Large intestine (tissue), 3 donors: ENCODE results near the gene ASPHD2. TPM values are rescaled to one million over a fixed set of nuclear protein-coding genes. Genes with fewer than 3 reads are reported as not detected.

ENCODE experiments used
- DNase-seq, 2 donors: peaks; one replicate each; pipeline versions ENCODE4 v3.0.0 to v3.0.0-alpha.2; 2013
- H3K27ac ChIP-seq: one replicate; pipeline ENCODE4 v1.5.1; 2013; ENCODE audit warnings: low read length
- H3K27me3 ChIP-seq: 2 replicates; pipeline ENCODE4 v1.6.1; 2013; ENCODE audit warnings: low read length; ENCODE audit not compliant: control insufficient read depth, insufficient read depth
- H3K36me3 ChIP-seq: 2 replicates; pipeline ENCODE4 v1.6.1; 2013; ENCODE audit warnings: low read length; ENCODE audit not compliant: control insufficient read depth, insufficient read depth
- H3K4me1 ChIP-seq: one replicate; pipeline ENCODE4 v1.6.1; 2013; ENCODE audit warnings: low read length; ENCODE audit not compliant: control insufficient read depth, insufficient read depth
- H3K4me3 ChIP-seq: one replicate; pipeline ENCODE4 v1.5.1; 2013; ENCODE audit warnings: low read length
- H3K9me3 ChIP-seq: one replicate; pipeline ENCODE4 v1.6.1; 2013; ENCODE audit warnings: mild to moderate bottlenecking, low read depth, low read length, moderate library complexity; ENCODE audit not compliant: control insufficient read depth
- WGBS: methylation state at CpG from one replicate; pipeline ENCODE4 v1.1.5; 2013; ENCODE audit warnings: low lambda C conversion rate; ENCODE audit not compliant: insufficient coverage; 5-methylcytosine and 5-hydroxymethylcytosine counted together
- polyA plus RNA-seq: library from polyadenylated mRNA; unstranded; fragments of 120-200 nt; gene quantifications from one replicate; pipeline ENCODE4 v1.2.1, GENCODE V29; 2013

The ASPHD2 gene
- polyA plus RNA-seq, 1 donor, result 0.88 TPM

GRCh38 chr22:26483439-26484359 lies 54.6 kb downstream of the ASPHD2 start, which contains the start of the genes HPS4 and SRRD:
TSS of gene HPS4 (minus strand) at chr22:26483783. CDS start at chr22:26481762, 2,021 bp downstream.
TSS of gene SRRD (plus strand) at chr22:26483877. CDS start at chr22:26483891, 14 bp downstream.
- peak within 1 kb of the TSS; percentile 99 for H3K27ac ChIP-seq
- 0% methylated on average over 2 of the region's 85 CpGs for WGBS
- H3K4me1 ChIP-seq, result peaks cover 31% of the 10 kb centered on the region
- no peaks in the 10 kb centered on the region for H3K27me3 ChIP-seq
- peak within 1 kb of the TSS; percentile 81 for H3K4me3 ChIP-seq
- peak; percentile 93 to 96 for DNase-seq
- H3K36me3 ChIP-seq, result peaks cover 20% of the 10 kb centered on the region
- H3K9me3 ChIP-seq, result no peaks in the 10 kb centered on the region

- WGBS, result no CpG with 5 or more reads among the region's 6 CpGs
- no peaks in the 10 kb centered on the region for H3K9me3 ChIP-seq
- no peak overlapping the region for H3K27ac ChIP-seq
- peaks cover 26% of the 10 kb centered on the region for H3K36me3 ChIP-seq
- H3K4me1 ChIP-seq, result peaks cover 26% of the 10 kb centered on the region
- DNase-seq, result no peak
- peak overlapping the region; percentile 59 for H3K4me3 ChIP-seq
- no peaks in the 10 kb centered on the region for H3K27me3 ChIP-seq
Observed at GRCh38 chr22:26484360-26484706, 55.3 kb downstream of the ASPHD2 start.

GRCh38 chr22:26485013-26485412 lies 56.0 kb downstream of the ASPHD2 start:
- DNase-seq, result no peak
- no peak overlapping the region for H3K27ac ChIP-seq
- no CpG with 5 or more reads among the region's 7 CpGs for WGBS

GRCh38 chr22:26485806-26486390 lies 56.8 kb downstream of the ASPHD2 start:
- Histone ChIP-seq H3K9me3 (no peaks in the 10 kb centered on the region), H3K36me3 (peaks cover 36% of the 10 kb centered on the region), H3K4me1 (peaks cover 14% of the 10 kb centered on the region), H3K4me3 (no peak overlapping the region), H3K27ac (no peak overlapping the region), H3K27me3 (no peaks in the 10 kb centered on the region)
- WGBS, result no CpG with 5 or more reads among the region's 3 CpGs
- DNase-seq, result no peak

More at GRCh38 chr22:26485013-26485412, 56.0 kb downstream of the ASPHD2 start:
- no peak overlapping the region for H3K4me3 ChIP-seq
- H3K9me3 ChIP-seq, result no peaks in the 10 kb centered on the region
- H3K4me1 ChIP-seq, result peaks cover 23% of the 10 kb centered on the region
- peaks cover 28% of the 10 kb centered on the region for H3K36me3 ChIP-seq
- H3K27me3 ChIP-seq, result no peaks in the 10 kb centered on the region

GRCh38 chr22:26486394-26486793 lies 57.3 kb downstream of the ASPHD2 start:
- H3K27me3 ChIP-seq, result no peaks in the 10 kb centered on the region
- DNase-seq, result no peak
- 100% methylated on average over 1 of the region's 5 CpGs for WGBS
- H3K36me3 ChIP-seq, result peaks cover 39% of the 10 kb centered on the region
- H3K27ac ChIP-seq, result no peak overlapping the region
- no peak overlapping the region for H3K4me3 ChIP-seq
- peaks cover 13% of the 10 kb centered on the region for H3K4me1 ChIP-seq
- H3K9me3 ChIP-seq, result no peaks in the 10 kb centered on the region

- no CpG with 5 or more reads among the region's 3 CpGs for WGBS
- no peaks in the 10 kb centered on the region for H3K27me3 ChIP-seq
- H3K36me3 ChIP-seq, result peaks cover 53% of the 10 kb centered on the region
Observed at GRCh38 chr22:26487996-26488395, 58.9 kb downstream of the ASPHD2 start.

GRCh38 chr22:26489447-26490036 lies 60.5 kb downstream of the ASPHD2 start:
- peak in 1 of 2 donors; percentile 24 for DNase-seq
- peaks cover 5% of the 10 kb centered on the region for H3K4me1 ChIP-seq
- no peak overlapping the region for H3K27ac ChIP-seq
- H3K27me3 ChIP-seq, result no peaks in the 10 kb centered on the region
- no peaks in the 10 kb centered on the region for H3K9me3 ChIP-seq
- peaks cover 68% of the 10 kb centered on the region for H3K36me3 ChIP-seq
- WGBS, result 53% methylated on average over 2 of the region's 4 CpGs
- no peak overlapping the region for H3K4me3 ChIP-seq

More at GRCh38 chr22:26487996-26488395, 58.9 kb downstream of the ASPHD2 start:
- DNase-seq, result no peak
- H3K9me3 ChIP-seq, result no peaks in the 10 kb centered on the region
- no peak overlapping the region for H3K27ac ChIP-seq
- H3K4me3 ChIP-seq, result no peak overlapping the region
- peaks cover 7% of the 10 kb centered on the region for H3K4me1 ChIP-seq

GRCh38 chr22:26492220-26492619 lies 63.2 kb downstream of the ASPHD2 start:
- peaks cover 86% of the 10 kb centered on the region for H3K36me3 ChIP-seq
- no peaks in the 10 kb centered on the region for H3K4me1 ChIP-seq
- no CpG with 5 or more reads among the region's 9 CpGs for WGBS
- no peak for DNase-seq
- no peak overlapping the region for H3K27ac ChIP-seq
- no peak overlapping the region for H3K4me3 ChIP-seq
- no peaks in the 10 kb centered on the region for H3K9me3 ChIP-seq
- no peaks in the 10 kb centered on the region for H3K27me3 ChIP-seq

- DNase-seq, result no peak
- Histone ChIP-seq H3K27me3 (no peaks in the 10 kb centered on the region), H3K27ac (no peak overlapping the region), H3K4me3 (no peak overlapping the region), H3K4me1 (no peaks in the 10 kb centered on the region), H3K36me3 (peaks cover 77% of the 10 kb centered on the region), H3K9me3 (no peaks in the 10 kb centered on the region)
Observed at GRCh38 chr22:26494506-26494905, 65.4 kb downstream of the ASPHD2 start.
